M059J (cell line): ENCODE data around the gene C8G. TPM values are rescaled to one million over a fixed set of nuclear protein-coding genes. Genes with fewer than 3 reads are reported as not detected.

Source experiments
- DNase-seq: peaks from one replicate; pipeline ENCODE4 v3.0.0-alpha.2; 2012; ENCODE audit warnings: low read depth
- total RNA-seq: library from RNA; depleted of rRNA; stranded (reverse); fragments of >200 nt; shearing (Covaris generic); gene quantifications from 2 replicates; pipeline ENCODE4 v1.2.3, GENCODE V29; 2014; rRNA removed

The C8G gene
- 0.89 TPM in 1 of 2 replicates, not detected in the other for total RNA-seq

DNA sequence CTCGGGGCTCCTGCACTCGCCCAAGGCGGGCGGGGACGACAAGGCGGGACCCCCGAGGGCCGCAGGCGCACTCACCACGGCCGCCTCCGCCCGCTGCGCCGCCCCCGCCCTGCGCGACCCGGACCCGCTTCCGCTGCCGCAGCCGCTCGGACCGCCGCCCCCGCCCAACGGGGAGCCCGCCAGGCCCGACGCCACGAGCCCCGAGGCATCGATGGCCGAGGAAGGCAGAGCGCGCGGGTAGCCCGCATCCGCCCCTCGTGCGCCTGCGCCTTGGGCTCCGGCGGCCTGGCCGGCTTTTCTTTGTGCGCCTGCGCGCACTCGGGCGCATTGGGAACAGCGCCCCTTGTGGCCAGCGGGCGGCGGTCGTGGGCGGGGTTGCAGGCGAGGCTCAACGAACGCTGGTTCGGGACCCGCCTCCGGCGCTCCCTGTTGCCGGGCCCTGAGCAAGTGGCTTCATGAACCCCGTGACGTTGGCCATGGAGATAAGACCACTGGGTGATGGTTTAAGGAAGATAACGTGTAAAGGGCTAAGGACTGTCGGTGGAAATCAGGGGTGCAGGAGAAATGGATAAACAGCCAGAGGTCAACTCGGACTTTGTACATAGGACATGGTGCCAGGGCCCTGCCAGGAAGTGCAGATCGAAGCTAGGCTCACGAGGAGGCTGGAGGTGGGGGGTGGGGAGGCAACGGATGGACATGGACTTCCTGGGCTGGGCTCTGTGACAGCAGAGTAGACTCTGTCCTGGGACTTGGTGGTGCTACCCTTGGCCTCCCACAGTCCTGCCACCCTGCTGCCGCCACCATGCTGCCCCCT, at the start of gene C8G, which contains the start of gene FBXW5:
Gene C8G, plus strand, starts transcription at position 725 of the 814 bp plus-strand sequence. Its CDS starts 78 bp downstream, at position 803.
Gene FBXW5, minus strand, starts transcription at position 220 of the 814 bp plus-strand sequence. CDS start 655 bp downstream, outside the sequence.
- peak; percentile 92 for DNase-seq

DNA sequence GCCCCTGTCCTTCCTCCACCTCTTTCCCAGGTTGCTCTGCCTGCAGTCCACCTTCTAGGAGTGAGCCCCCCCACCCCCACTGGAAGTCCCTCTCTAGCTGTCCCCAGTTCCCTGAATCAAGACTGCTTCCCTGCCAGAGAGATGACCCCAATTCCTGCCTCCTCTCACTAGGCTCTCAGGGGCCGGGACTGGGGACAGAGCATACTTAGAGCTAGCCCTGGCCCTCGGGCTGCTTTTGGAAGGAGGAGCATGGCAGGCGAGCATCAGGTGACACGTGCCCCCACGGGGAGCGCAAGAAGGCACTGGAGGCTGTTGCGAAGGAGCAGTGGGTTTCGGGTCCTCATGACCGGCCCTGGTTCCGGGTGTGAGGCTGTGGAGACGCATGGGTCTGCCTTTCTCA, 49.0 kb upstream of the C8G start:
- no peak for DNase-seq

DNA sequence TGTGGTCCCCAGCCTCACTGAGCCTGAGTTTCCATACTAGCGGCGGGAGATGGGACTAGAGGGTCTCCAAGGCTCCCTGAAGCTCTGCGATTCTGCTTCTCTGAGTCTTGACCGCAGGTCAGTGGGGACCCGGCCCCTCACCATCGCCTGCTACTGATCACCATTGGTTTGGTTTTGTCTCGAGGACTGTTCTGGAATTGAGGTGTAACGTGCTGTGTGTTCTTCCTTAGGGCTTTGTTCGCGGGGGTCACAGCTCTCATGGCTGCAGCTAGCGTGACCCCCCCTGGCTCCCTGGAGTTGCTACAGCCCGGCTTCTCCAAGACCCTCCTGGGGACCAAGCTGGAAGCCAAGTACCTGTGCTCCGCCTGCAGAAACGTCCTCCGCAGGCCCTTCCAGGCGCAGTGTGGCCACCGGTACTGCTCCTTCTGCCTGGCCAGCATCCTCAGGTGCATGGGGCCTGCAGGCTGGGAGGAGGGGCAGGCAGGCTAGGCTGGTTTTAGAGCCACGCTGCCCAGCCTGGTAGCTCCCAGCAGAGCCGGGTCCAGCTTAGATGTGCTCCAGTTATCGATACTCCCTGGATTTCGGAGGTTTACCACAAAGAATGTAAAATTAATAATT, 46.5 kb upstream of the C8G start:
- no peak for DNase-seq

DNA sequence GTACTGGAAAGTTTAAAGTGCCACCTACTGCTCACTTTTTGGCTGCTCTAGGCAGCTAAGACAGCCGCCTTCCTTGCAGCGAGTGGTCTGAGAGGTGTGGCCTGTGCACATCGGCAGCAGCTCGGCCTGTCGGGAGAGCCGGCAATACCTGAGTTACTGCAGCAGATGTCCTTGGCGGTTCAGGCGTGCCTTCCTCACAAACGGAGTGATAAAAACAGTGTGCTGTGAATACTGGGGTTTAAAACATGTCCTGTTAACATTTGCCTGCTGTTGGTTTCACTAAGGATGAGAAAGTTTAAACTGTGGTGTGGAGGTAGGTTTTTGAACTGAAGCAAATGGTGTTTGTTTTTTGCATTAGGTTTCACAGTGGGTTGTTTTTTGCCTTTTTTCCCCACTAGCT, 45.8 kb upstream of the C8G start:
- no peak for DNase-seq

DNA sequence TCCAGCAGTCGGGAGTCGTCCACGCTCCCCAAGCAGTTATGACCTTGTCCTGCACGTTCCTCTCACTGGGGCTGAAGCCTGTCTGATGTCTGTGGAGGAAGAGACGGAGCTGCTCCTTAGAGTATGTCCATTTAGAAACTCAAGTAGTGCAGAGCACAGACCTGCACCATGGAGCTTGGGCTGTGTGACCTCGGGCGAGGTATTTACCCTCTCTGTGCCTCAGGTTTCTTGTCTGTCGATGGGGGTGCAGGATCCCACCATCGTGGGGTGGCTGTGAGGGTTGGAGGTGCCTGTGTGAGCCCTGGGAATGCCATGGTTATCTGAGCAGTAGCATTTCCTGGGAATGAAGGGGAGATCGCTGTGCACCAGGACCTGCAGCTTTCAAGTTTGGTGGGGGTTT, 44.5 kb upstream of the C8G start:
- no peak for DNase-seq

DNA sequence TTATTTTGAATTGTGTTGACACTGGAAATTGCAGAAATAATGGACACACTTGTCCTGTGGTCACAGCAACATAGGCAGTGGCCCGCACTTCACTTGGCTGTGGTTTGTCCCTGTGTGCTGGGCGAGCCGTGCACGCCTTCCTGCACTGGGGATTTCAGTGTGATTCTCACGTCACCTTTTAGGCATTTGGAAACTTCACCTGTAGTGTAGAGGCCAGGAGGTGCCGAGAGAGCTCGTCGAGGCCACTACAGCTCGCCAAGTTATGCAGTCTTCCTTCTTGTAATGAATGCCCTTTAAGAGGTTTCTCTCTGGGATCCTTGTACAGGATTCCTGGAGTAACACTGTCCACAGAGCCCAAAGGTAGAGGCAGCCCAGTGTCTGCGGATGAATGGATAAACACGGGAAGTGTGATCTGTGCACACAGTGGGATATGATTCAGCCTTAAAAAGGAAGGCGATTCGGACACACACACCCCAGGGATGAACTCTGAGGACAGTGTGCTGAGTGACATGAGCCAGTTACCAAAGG, 44.0 kb upstream of the C8G start:
- no peak for DNase-seq

DNA sequence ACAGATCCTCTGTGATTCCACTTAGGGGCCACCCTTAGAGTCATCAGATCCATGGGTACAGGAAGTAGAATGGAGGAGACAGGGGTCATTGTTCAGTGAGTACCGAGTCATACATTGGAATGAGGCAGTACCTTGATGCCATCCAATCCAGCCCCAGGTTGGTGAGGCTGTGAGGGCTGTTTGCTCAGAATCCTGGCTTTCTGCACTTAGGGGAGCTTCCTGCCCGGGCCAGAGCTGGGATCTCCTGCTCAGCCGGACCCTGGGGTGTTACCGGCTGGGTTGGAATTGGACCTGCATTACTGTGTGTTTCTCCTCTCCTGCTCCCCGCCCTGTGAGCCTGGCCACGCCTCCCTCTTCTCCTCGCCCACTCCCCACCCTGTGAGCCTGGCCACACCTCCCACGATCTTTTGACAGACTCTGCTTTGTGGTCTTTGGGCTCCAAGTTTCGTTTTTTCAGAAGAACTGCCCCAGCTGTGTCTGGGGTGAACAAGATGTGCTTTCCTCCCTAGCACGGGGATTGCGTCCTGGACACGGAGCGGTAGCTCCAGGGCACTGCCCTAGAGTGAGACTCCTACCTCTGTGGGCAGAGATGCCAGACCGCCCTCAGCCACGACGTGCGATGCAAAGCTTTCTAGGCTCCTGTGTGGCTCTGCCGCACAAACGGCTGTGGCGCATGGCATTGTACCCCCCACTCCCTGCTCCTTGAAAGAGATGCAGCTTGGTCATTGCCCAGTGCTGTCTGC, 43.4 kb upstream of the C8G start:
- DNase-seq = peak; percentile 93

DNA sequence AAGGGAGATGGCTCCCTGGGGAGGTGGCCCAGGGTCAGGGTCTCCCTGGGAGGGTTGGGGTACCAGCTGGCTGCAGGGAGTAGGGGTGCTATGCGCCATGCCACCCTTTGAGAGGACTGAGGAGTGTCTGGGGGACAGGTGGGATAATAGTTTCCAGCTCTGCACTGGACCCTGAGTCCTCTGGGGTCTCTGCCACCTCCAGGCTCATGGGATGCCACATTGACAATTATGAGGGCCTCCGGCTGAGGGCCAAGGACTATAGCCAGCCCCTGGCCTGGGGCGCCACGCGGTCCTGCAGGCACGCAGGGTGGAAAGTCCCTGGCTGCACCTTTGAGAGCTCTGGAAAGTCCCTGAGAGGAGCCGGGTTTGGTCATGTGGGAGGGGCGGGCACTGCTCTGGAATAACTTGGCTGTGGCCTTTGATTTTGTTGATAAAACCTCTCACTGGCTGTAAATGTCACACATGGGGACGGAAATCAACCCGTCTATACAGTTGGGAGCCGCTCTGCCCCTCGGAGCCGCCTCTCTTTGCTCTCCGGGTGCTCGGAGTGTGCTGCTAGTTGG, 42.7 kb upstream of the C8G start:
- DNase-seq = peak; percentile 94

DNA sequence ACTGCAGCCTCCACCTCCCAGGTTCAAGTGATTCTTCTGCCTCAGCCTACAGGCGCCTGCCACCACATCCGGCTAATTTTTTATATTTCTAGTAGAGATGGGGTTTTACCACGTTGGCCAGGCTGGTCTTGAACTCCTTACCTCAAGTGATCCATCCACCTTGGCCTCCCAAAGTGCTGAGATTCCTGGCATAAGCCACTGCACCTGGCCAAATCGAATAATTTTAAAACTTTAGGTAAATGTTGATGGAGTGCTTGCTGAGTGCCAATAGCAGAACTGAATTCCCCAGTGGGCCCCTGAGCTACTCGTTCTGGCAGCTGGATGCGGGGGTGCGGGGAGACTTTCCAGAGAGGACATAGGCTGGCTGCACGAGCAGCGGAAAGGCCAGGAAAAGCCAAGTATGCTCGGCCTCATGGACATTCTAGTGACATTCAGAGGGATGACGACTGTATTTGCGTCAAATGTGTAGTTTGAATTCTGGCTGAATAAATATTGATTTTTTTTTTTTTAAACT, 41.9 kb upstream of the C8G start:
- DNase-seq = no peak

DNA sequence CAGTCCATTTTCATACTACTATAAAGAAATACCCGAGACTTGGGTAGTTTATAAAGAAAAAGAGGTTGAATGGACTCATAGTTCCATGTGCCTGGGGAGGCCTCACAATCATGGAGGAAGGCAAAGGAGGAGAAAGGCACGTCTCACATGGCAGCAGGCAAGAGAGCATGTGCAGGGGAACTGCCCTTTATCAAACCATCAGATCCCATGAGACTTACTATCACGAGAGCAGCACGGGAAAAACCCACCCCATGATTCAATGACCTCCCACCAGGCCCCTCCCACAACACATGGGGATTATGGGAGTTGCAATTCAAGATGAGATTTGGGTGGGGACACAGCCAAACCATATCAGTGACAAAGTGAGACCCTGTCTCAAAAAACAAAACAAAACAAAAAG, 38.8 kb upstream of the C8G start:
- DNase-seq = no peak

DNA sequence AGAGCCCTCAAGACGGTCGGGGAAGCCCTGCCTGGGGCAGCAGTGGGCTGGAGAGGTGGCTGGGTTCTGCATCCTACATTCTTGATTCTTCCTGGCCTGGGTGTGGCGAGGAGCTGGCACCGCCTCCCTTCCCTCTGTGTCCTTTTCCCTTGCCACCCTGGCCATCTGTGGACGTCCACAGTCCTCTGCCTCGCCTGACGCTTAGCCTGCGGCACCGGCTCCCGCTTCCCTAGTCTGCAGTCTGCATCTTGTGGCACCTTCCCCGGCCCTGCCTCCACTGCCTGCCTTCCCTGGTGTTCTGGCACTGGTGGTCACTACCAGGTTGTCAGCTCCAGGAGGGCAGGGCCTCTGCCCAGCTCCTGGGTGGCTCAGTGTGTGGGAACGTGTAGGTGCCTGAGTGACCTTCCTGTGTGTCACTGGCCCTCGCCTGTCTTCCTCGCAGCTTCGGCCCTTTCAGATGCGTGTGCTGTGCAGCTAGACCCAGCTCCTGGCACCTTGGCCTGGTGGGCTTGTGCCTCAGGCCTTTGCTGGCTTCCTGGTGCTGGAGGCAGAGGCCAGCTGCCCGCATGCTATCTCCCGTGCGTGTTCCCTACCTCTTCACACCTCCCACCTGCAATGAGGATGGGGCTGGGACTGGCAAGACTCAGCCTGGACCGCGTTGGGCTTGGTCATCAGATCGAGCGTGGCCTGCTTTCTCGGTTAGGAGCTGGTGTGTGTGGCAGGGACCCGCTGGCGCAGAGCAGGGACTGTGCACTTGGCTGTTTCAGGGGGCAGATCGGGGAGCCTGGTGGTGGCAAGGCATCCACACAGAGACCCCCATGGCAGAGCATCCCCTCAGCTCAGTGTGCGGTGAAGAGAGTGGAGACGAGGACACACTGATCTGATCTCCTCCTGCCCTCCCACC, 37.8 kb upstream of the C8G start:
- DNase-seq = no peak

DNA sequence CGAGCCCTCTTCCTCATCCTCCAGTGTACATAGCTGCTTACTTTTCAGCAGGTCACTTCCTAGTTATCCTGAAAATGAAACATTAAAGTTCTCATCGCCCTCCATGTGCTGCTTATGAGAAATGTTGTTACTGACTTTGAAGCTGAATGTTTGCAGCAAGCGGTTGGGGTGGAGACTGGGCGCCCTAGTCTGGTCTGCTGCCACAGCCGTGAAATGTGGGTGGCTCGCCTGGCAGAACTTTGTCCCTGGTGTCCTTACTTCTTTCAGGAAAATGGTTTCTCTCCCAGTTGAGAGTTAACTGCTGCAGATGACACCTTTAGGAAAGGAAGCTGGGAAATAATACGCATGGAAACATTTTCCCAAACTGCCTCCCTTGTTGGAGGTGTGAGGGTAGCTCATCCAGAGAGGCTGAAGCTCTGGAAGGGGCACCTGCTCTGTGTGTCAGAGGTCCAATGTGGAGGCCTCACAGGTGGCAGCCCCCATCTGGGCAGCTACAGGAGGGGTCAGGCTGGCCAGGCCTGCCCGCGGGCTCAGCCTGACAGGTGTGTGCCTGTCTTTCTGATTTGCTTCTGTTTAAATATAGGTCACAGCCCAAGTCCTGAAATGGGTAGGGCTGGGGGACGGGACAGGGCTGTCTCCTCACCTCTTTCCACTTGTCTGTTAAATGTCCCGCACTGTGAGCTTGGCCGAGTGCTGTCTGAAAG, 34.7 kb upstream of the C8G start:
- no peak for DNase-seq

DNA sequence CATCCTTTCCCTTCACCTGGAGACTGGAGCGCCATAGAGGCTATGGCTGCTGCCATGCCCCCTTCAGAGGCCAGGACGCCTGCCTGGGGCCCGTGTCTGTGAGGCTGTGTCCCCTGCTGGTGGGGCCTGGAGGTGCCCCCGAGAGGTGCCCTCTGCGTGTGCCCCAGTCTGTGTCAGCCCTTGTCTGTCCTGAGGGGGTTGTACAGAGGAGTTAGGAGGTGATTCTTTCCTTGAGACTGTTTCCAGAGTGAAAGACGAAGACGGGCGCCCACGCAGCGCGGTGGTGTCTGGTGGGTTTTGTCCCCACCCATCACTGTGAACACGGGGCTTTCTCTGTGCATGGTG, 34.2 kb upstream of the C8G start:
- DNase-seq = no peak

DNA sequence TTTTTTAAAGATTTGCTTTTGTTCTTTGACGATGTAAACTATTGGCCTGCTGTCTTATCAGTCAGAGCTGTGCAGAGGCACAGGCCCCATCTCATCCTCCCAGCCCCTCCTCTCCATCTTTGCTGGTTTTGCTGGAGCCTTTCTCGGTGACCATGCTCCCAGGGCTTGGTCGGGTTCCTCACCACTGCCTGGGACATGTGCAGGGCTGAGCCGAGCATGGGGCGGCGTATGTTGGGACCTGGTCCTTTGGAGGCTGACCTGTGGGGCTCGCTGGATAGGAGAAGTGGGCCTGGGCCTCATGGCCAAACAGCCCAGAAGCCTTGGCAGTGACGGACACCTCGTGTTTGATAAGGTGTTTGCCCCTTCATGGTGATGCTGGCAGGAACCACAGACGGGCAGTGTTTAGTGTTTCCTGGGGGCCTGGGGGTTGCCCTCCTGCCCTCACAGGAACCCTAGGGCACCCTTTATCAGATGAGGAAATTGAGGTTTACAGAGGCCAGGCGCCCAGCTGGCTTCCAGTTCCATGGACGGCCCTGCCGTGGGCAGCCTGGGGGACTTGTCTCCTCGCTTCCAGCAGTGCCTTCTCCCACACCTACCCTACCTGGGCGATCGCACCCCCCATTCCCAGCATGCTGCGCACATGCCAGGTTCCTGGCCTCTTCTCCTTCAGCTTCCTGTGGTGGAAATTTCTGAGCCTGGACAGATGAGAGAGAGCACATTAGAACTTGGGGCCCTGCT, 31.2 kb upstream of the C8G start:
- no peak for DNase-seq

DNA sequence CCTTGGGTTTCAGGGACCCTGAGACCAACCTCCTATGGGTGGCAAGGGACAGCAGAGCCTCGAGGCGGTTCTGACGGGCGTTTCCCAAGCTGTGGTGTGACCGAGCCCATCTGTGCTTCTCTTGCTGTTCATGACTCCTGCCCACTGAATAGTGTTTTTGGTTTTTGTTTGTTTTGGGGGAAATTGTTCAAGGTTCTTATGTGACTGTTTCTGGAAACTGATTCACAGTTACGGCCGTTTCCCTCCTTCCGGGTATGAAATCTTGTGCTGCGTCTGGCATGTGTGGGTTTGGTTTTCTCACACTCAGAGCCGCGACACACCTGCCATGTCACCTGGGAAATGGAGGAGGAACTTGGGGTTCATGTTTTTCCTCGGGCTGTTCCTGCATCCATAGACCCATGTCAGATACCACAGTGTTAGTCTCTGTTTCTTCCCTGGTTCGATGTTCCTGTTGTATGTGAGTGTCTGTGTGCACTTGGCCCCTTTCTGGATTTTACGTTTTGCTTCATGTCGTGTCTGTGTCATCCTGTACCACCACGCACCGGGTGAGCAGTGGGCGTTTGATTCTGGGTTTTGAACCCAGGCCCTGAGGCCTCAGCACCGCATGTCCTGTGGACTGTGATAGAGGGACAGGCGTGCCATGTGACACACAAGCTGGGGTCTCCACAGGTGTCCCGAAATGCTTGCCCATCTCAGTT, 29.3 kb upstream of the C8G start:
- DNase-seq = no peak

DNA sequence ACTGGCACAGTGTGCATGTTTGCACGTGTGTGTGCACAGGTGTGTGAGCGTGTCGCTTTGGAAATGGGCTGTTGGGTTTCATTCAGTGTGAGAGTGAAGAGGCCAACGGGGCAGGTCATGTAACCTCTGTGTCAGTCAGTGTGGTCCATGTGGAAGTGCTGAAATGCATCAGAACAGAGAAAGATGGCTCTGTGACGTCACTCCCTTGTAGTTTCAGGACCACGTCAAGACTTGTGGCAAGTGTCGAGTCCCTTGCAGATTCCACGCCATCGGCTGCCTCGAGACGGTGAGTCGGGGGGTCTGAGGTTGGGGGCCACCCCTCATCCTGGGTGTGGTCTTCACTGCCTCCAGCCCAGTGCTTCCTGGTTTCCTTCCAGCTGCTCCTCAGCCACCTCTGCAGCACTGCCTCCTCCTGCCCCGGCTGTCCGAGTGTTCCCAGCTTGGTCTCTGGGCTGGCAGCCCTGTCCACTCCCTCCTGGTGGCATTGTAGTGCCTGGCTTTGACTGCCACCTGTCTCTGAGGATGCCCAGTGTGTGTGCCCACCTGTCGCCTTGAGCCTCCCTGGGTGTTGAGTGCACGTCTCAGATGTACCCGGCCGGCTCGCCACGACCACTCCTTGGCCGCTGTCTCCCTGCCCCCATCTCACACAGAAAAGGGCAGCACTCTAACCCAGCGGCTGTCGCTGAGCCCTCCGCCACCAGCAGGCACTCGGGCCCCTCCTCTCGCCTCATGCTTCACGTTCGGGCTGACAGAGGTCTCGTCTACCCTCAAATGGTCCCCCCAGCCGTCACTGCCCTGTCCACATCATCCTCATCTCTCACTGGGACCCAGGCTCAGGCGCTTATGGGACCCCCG, 28.5 kb upstream of the C8G start:
- DNase-seq = no peak

DNA sequence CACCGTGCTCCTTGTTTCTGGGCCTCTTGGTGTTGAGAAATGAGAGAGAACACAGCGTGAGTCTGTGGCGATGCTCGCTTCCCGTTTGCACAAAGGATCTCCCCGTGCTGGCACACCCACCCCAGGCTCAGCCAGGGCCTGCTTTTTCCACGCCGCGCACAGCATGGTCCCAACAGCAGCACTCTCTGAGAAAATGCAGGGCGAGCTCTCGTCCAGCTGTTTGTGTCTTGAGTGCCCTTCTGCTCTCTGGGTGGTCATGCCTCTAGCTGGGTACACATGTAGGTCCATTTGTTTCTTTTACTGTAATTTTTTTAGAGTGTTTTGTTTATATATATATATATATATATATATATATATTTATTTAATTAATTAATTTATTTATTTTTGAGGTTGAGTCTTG, 27.1 kb upstream of the C8G start:
- DNase-seq = no peak

DNA sequence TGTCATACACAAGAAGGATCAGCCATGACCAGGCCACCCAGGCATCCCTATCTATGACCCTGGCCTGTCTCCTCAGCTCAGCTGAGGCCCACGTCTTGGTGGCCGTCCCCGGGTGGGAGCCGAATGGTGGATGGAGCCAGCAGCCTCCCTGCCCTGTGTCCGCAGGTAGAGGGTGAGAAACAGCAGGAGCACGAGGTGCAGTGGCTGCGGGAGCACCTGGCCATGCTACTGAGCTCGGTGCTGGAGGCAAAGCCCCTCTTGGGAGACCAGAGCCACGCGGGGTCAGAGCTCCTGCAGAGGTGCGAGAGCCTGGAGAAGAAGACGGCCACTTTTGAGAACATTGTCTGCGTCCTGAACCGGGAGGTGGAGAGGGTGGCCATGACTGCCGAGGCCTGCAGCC, 25.0 kb upstream of the C8G start:
- no peak for DNase-seq
